H1 (cell line): ENCODE data around the gene CHST8. TPM values are rescaled to one million over a fixed set of nuclear protein-coding genes. Genes with fewer than 3 reads are reported as not detected.

Experiments
- CTCF ChIA-PET: fragments of 300-600 bp; sonication (Branson Sonifier 250); formaldehyde crosslinking; loops from one replicate; lab custom pipeline; 2021; ENCODE audit not compliant: partially characterized antibody; lab: Charles Lee
- POLR2A ChIA-PET: fragments of 300-600 bp; sonication (Branson Sonifier 250); formaldehyde crosslinking; loops from one replicate; lab custom pipeline; 2021; ENCODE audit warnings: inconsistent platforms; ENCODE audit not compliant: partially characterized antibody; lab: Charles Lee
- DNase-seq, 2 experiments: peaks; one replicate each; pipeline versions ENCODE4 v3.0.0 to v3.0.0-alpha.2; 2010 to 2022; ENCODE audit warnings: low spot score in 2 of 2, low read depth in 1 of 2, mixed read lengths in 1 of 2
- FAIRE-seq: peaks from 2 replicates; lab custom pipeline; 2011; peaks lifted over from hg19 to GRCh38; lab: Jason Lieb, UNC
- H2AFZ ChIP-seq: 2 replicates; pipeline ENCODE4 v1.8.1; 2012; ENCODE audit warnings: low read length, inconsistent platforms
- H2AK5ac ChIP-seq: 2 replicates; pipeline ENCODE4 v1.6.1; 2013; ENCODE audit warnings: low read depth, low read length
- H2BK120ac ChIP-seq: replicated peaks from 2 replicates; pipeline ENCODE3; 2013; ENCODE audit warnings: low read depth, low read length, inconsistent platforms
- H2BK12ac ChIP-seq: 2 replicates; pipeline ENCODE4 v1.6.1; 2013; ENCODE audit warnings: low read depth, low read length
- H2BK15ac ChIP-seq: 2 replicates; pipeline ENCODE4 v1.6.1; 2013; ENCODE audit warnings: low read length
- H2BK20ac ChIP-seq: 2 replicates; pipeline ENCODE4 v1.6.1; 2013; ENCODE audit warnings: low read length
- H2BK5ac ChIP-seq: 2 replicates; pipeline ENCODE4 v1.6.1; 2013; ENCODE audit warnings: low read depth, low read length
- H3K14ac ChIP-seq: 2 replicates; pipeline ENCODE4 v1.6.1; 2013; ENCODE audit warnings: inconsistent platforms; ENCODE audit not compliant: insufficient read length
- H3K18ac ChIP-seq: 2 replicates; pipeline ENCODE4 v1.6.1; 2013; ENCODE audit warnings: low read length; ENCODE audit errors: extremely low read depth
- H3K23ac ChIP-seq: 2 replicates; pipeline ENCODE4 v1.6.1; 2013; ENCODE audit warnings: inconsistent platforms; ENCODE audit not compliant: insufficient read length
- H3K23me2 ChIP-seq: 2 replicates; pipeline ENCODE4 v1.6.1; 2013; ENCODE audit warnings: low read depth, low read length
- H3K27ac ChIP-seq: 2 replicates; pipeline ENCODE4 v1.6.1; 2011; ENCODE audit warnings: low read depth, low read length, inconsistent platforms
- H3K27me3 ChIP-seq, 4 experiments: replicated peaks in 1 of 4; 1 replicate in 1 of 4; 2 replicates in 3 of 4; pipeline versions ENCODE4 v1.6.1 to v1.8.1; 2011 to 2013; ENCODE audit warnings: low read length in 3 of 4, mild to moderate bottlenecking in 3 of 4, inconsistent platforms in 2 of 4, mixed read lengths in 2 of 4, moderate library complexity in 1 of 4; ENCODE audit not compliant: control insufficient read depth in 3 of 4, insufficient read depth in 3 of 4; ENCODE audit errors: extremely low read depth in 1 of 4
- H3K36me3 ChIP-seq, 4 experiments: 2 replicates each; pipeline versions ENCODE4 v1.6.1 to v1.8.1; 2011 to 2013; ENCODE audit warnings: mild to moderate bottlenecking in 4 of 4, low read length in 3 of 4, moderate library complexity in 2 of 4, control low read depth in 1 of 4, inconsistent platforms in 1 of 4; ENCODE audit not compliant: insufficient read depth in 4 of 4, control insufficient read depth in 2 of 4
- H3K4ac ChIP-seq: replicated peaks from 2 replicates; pipeline ENCODE3; 2013; ENCODE audit warnings: low read length, low read depth, mixed read lengths, inconsistent platforms; ENCODE audit not compliant: insufficient read length
- H3K4me1 ChIP-seq, 4 experiments: replicated peaks in 1 of 4; 1 replicate in 1 of 4; 2 replicates in 3 of 4; pipeline versions ENCODE4 v1.6.1 to v1.8.1; 2011 to 2013; ENCODE audit warnings: low read length in 3 of 4, inconsistent platforms in 2 of 4, mixed read lengths in 1 of 4; ENCODE audit not compliant: insufficient read depth in 4 of 4, control insufficient read depth in 3 of 4
- H3K4me2 ChIP-seq, 2 experiments: 2 replicates each; pipeline versions ENCODE4 v1.6.1 to v1.8.1; 2011 to 2013; ENCODE audit warnings: low read depth in 2 of 2, low read length in 2 of 2, control low read depth in 1 of 2, inconsistent platforms in 1 of 2, mild to moderate bottlenecking in 1 of 2; ENCODE audit not compliant: insufficient read depth in 1 of 2
- H3K4me3 ChIP-seq, 4 experiments: fragments of 200-600, 300-600 bp in 1 of 4; sonication (generic), shearing (Covaris generic), sonication (Bioruptor Twin) in 1 of 4; 2 replicates each; pipeline versions ENCODE4 v1.5.1 to v1.8.1; 2011 to 2016; ENCODE audit warnings: low read length in 4 of 4, low read depth in 3 of 4, control low read depth in 2 of 4, inconsistent platforms in 2 of 4, mild to moderate bottlenecking in 2 of 4, mixed read lengths in 1 of 4, moderate library complexity in 1 of 4; ENCODE audit not compliant: insufficient read depth in 2 of 4; ENCODE audit errors: extremely low read depth in 1 of 4
- H3K56ac ChIP-seq: replicated peaks from 2 replicates; pipeline ENCODE3; 2013; ENCODE audit warnings: low read depth, mild to moderate bottlenecking, mixed read lengths, low read length, inconsistent platforms; ENCODE audit not compliant: insufficient read length
- H3K79me1 ChIP-seq: 2 replicates; pipeline ENCODE4 v1.6.1; 2013; ENCODE audit warnings: low read depth, low read length, control low read depth
- H3K79me2 ChIP-seq, 2 experiments: 2 replicates each; pipeline versions ENCODE4 v1.6.1 to v1.8.1; 2012 to 2013; ENCODE audit warnings: low read length in 2 of 2, mild to moderate bottlenecking in 2 of 2, inconsistent platforms in 1 of 2; ENCODE audit not compliant: insufficient read depth in 2 of 2, control insufficient read depth in 1 of 2
- H3K9ac ChIP-seq, 4 experiments: replicated peaks in 1 of 4; 1 replicate in 1 of 4; 2 replicates in 3 of 4; pipeline versions ENCODE4 v1.6.1 to v1.8.1; 2011 to 2013; ENCODE audit warnings: low read depth in 3 of 4, low read length in 3 of 4, control low read depth in 2 of 4, mild to moderate bottlenecking in 2 of 4, moderate library complexity in 2 of 4, inconsistent platforms in 1 of 4; ENCODE audit errors: extremely low read depth in 1 of 4
- H3K9me3 ChIP-seq, 2 experiments: 2 replicates each; pipeline versions ENCODE4 v1.6.1 to v1.8.1; 2012 to 2013; ENCODE audit warnings: mild to moderate bottlenecking in 2 of 2, moderate library complexity in 2 of 2, control low read depth in 1 of 2, inconsistent platforms in 1 of 2, low read depth in 1 of 2, low read length in 1 of 2, mixed read lengths in 1 of 2; ENCODE audit not compliant: insufficient read depth in 2 of 2
- H4K20me1 ChIP-seq, 2 experiments: replicated peaks in 1 of 2; 2 replicates each; pipeline versions ENCODE3 to v1.8.1; 2011 to 2013; ENCODE audit warnings: inconsistent platforms in 2 of 2, low read length in 2 of 2, mild to moderate bottlenecking in 1 of 2; ENCODE audit not compliant: insufficient read depth in 2 of 2, control insufficient read depth in 1 of 2
- H4K5ac ChIP-seq: 2 replicates; pipeline ENCODE4 v1.6.1; 2013; ENCODE audit warnings: low read length, low read depth, mixed read lengths, inconsistent platforms; ENCODE audit not compliant: insufficient read length
- H4K8ac ChIP-seq: 2 replicates; pipeline ENCODE4 v1.8.0; 2013; ENCODE audit warnings: mild to moderate bottlenecking, moderate library complexity, low read length, inconsistent platforms; ENCODE audit not compliant: insufficient read depth; ENCODE audit errors: extremely low read depth
- H4K91ac ChIP-seq: replicated peaks from 2 replicates; pipeline ENCODE3; 2013; ENCODE audit warnings: low read length, mixed read lengths, inconsistent platforms; ENCODE audit not compliant: insufficient read length
- ASH2L ChIP-seq: fragments of 200-600, 300-600 bp; sonication (generic); IDR thresholded peaks from one replicate; pipeline ENCODE4 v1.7.1; 2017; ENCODE audit warnings: low read length
- E2F6 ChIP-seq: IDR thresholded peaks from 2 replicates; pipeline ENCODE4 v1.6.1; 2012; ENCODE audit warnings: inconsistent platforms
- MAX ChIP-seq: IDR thresholded peaks from 2 replicates; pipeline ENCODE4 v1.6.1; 2012; ENCODE audit warnings: inconsistent platforms
- SIN3A ChIP-seq, 2 experiments: IDR thresholded peaks in 1 of 2; conservative IDR thresholded peaks in 1 of 2; 2 replicates each; pipeline ENCODE4 v1.6.1; 2011 to 2012; ENCODE audit warnings: low read length in 2 of 2, improper control_type of control experiment in 1 of 2, low read depth in 1 of 2, mild to moderate bottlenecking in 1 of 2
- TAF1 ChIP-seq: IDR thresholded peaks from 2 replicates; pipeline ENCODE4 v1.6.1; 2011; ENCODE audit warnings: mild to moderate bottlenecking, low read depth, low read length
- whole genome bisulfite sequencing, 2 experiments: shearing (Covaris generic) in 1 of 2; methylation state at CpG; one replicate each; pipeline versions ENCODE4 v1.1.6 to v1.1.7; 2013 to 2015; ENCODE audit warnings: low lambda C conversion rate in 2 of 2, mixed read lengths in 2 of 2, inconsistent platforms in 1 of 2, low coverage in 1 of 2, missing lambda C conversion rate in 1 of 2; ENCODE audit not compliant: insufficient replicate concordance in 2 of 2, insufficient coverage in 1 of 2, insufficient read length in 1 of 2; ENCODE audit errors: extremely low coverage in 1 of 2, missing lambda C conversion rate in 1 of 2; 5-methylcytosine and 5-hydroxymethylcytosine counted together
- polyA plus RNA-seq, 7 experiments: library from polyadenylated mRNA; depleted of rRNA in 3 of 7; stranded (reverse) in 5 of 7; unstranded in 2 of 7; fragments of >200 nt in 5 of 7; fragments of 200-250 nt in 2 of 7; gene quantifications; 1 replicate in 5 of 7; 2 replicates in 1 of 7; 4 replicates in 1 of 7; pipeline versions ENCODE4 v1.2.1 to v1.2.3, GENCODE V29; 2011 to 2013; ENCODE audit warnings: missing spikeins in 2 of 7, mixed read lengths in 2 of 7
- total RNA-seq: library from RNA; stranded (reverse); fragmentation: NEBNext Ultra II Directional; extraction: Animal tissue kit (Norgen Biotek cat#: 25700); gene quantifications from 2 replicates; pipeline ENCODE4 v1.2.1, GENCODE V29; 2021

The CHST8 gene
- total and polyA plus RNA-seq, 2 of the 8 experiments (the other 6 are each of a cell fraction or from before 2014, with no cell fraction given): 10.8 to 28.2 TPM

GRCh38 chr19:33794683-33795369, 173.1 kb downstream of the CHST8 start:
- Histone ChIP-seq H2BK20ac (no peak overlapping the region), H3K9me3 (no peaks in the 10 kb centered on the region), H3K9ac (peak overlapping the region in 2 of 4 experiments; percentile 20 to 33; a peak in 2 of 7 replicates), H3K27me3 (no peaks in the 10 kb centered on the region; a peak in 2 of 7 replicates), H2BK12ac (no peak overlapping the region), H3K79me1 (no peaks in the 10 kb centered on the region), H3K23me2 (peaks cover 10% of the 10 kb centered on the region), H4K91ac (peak overlapping the region; percentile 72), H2BK120ac (no peak overlapping the region), H4K20me1 (no peaks in the 10 kb centered on the region), H3K36me3 (no peaks in the 10 kb centered on the region; a peak in 1 of 8 replicates), H3K23ac (no peak overlapping the region), H2AFZ (peak overlapping the region; percentile 60; the same call in 1 of the 2 replicates), H3K4me2 (peak overlapping the region; percentile 66 to 84), H3K14ac (no peak overlapping the region), H4K5ac (no peak overlapping the region), H3K27ac (peak overlapping the region; percentile 72; the same call in 1 of the 2 replicates), H3K18ac (peak overlapping the region; percentile 33; the same call in 1 of the 2 replicates), H3K56ac (no peak overlapping the region), H3K4me1 (peaks cover 7 to 14% (median 13%) of the 10 kb centered on the region in 4 experiments), H3K79me2 (no peaks in the 10 kb centered on the region; a peak in 1 of 4 replicates), H4K8ac (no peak overlapping the region; the same call in none of the 2 replicates), H2BK5ac (no peak overlapping the region), H2AK5ac (no peak overlapping the region), H3K4ac (no peak overlapping the region), H2BK15ac (no peak overlapping the region), H3K4me3 (peak overlapping the region; percentile 40 to 91 (median 58))
- ChIA-PET POLR2A (interaction anchor here (0.5 to 2.2 kb wide), 24 partner anchors 9 to 379 kb away, joined by 3 to 9 read pairs (median 3); no protein-coding TSS in a partner anchor), CTCF (interaction anchor here (0.7 to 2.4 kb wide), 28 partner anchors 9 to 349 kb away, joined by 3 to 23 read pairs (median 3); no protein-coding TSS in a partner anchor)
- TF ChIP-seq ASH2L (peak; percentile 17), SIN3A (conservative IDR thresholded peaks at IDR 0.05 in 1 of 2, IDR thresholded peaks at IDR 0.05 in 1 of 2; ENCODE audit: low read depth in 1 of 2, low read length in 2 of 2) (0 out of 4 replicates have a peak, but pooled peaks of 1 of the 2 experiments have one; percentile 28), TAF1 (no peak), MAX (peak; percentile 39; the same call in 1 of the 2 replicates), E2F6 (peak; percentile 35; the same call in 1 of the 2 replicates)
- WGBS, 2 experiments: 23% methylated on average over 32 of the region's 32 CpGs; no CpG with 5 or more reads in 1 of the 2 experiments
- no peak for FAIRE-seq
- DNase-seq: peak in 1 of 2 experiments; percentile 65
